HCT116 (cell line): Measurements from ENCODE around the gene TTC33. TPM values are rescaled to one million over a fixed set of nuclear protein-coding genes. Genes with fewer than 3 reads are reported as not detected.

Experiments
- ATAC-seq: fragments of 200-7000 bp; cut with Tn5 transposase; 2 replicates; pipeline ENCODE4 v1.9.1; 2020; ENCODE audit warnings: mild to moderate bottlenecking, moderate library complexity
- BruUV-seq: library from RNA; stranded (reverse); fragments of 400-500 nt; replicated peaks from 2 replicates; lab custom pipeline; 2021; lab: Mats Ljungman, UMichigan
- CTCF ChIA-PET: fragments of 300-600 bp; sonication (Branson Sonifier 250); formaldehyde crosslinking; loops from one replicate; lab custom pipeline; 2021; ENCODE audit warnings: antibody characterized with exemption; lab: Charles Lee
- POLR2A ChIA-PET: fragments of 300-600, 350-600 bp; sonication (Branson Sonifier 250); formaldehyde crosslinking; loops from one replicate; lab custom pipeline; 2021; ENCODE audit warnings: antibody characterized with exemption; lab: Charles Lee
- RAD21 ChIA-PET, 2 experiments: fragments of 300-600 bp; sonication (Branson Sonifier 250); formaldehyde crosslinking; loops; one replicate each; lab custom pipeline; 2023; ENCODE audit warnings: low total read pairs in 2 of 2; ENCODE audit not compliant: uncharacterized antibody in 2 of 2, unreplicated experiment in 2 of 2, low non-redundant PET in 1 of 2; lab: Charles Lee
- DNase-seq: peaks from one replicate; pipeline ENCODE4 v3.0.0-alpha.2; 2010; ENCODE audit warnings: low read depth, low spot score
- H2AFZ ChIP-seq: fragments of 200-600 bp; shearing (Covaris generic), sonication (generic); 2 replicates; pipeline ENCODE4 v1.6.1; 2017; ENCODE audit warnings: low read depth, mixed run types, mixed read lengths, antibody characterized with exemption, low read length; ENCODE audit not compliant: poor library complexity, severe bottlenecking
- H3K27ac ChIP-seq: 2 replicates; pipeline ENCODE4 v1.5.1; 2012; ENCODE audit warnings: low read depth, low read length
- H3K27me3 ChIP-seq: fragments of 200-600 bp; sonication (generic); 2 replicates; pipeline ENCODE4 v1.6.1; 2016; ENCODE audit warnings: mixed run types, low read length, mixed read lengths; ENCODE audit not compliant: insufficient read depth
- H3K36me3 ChIP-seq, 2 experiments: fragments of 200-500 bp in 1 of 2; fragments of 200-600 bp in 1 of 2; sonication (Bioruptor generic) in 1 of 2; sonication (generic) in 1 of 2; 2 replicates each; pipeline versions ENCODE4 v1.5.1 to v1.6.1; 2014 to 2016; ENCODE audit warnings: low read length in 2 of 2, inconsistent platforms in 1 of 2, mixed read lengths in 1 of 2, mixed run types in 1 of 2; ENCODE audit not compliant: insufficient read depth in 2 of 2, control insufficient read depth in 1 of 2
- H3K4me1 ChIP-seq, 2 experiments: fragments of 200-600 bp in 1 of 2; sonication (generic) in 1 of 2; 2 replicates each; pipeline versions ENCODE4 v1.5.1 to v1.6.1; 2012 to 2017; ENCODE audit warnings: low read length in 2 of 2, inconsistent platforms in 1 of 2, mild to moderate bottlenecking in 1 of 2, mixed read lengths in 1 of 2, mixed run types in 1 of 2, moderate library complexity in 1 of 2; ENCODE audit not compliant: insufficient read depth in 2 of 2, control insufficient read depth in 1 of 2
- H3K4me2 ChIP-seq: fragments of 200-600 bp; sonication (generic); 2 replicates; pipeline ENCODE4 v1.6.1; 2017; ENCODE audit warnings: mixed run types, low read length, mixed read lengths
- H3K4me3 ChIP-seq, 2 experiments: fragments of 200-600 bp in 1 of 2; sonication (generic) in 1 of 2; replicated peaks in 1 of 2; 2 replicates each; pipeline ENCODE4 v1.5.1; 2011 to 2016; ENCODE audit warnings: low read length in 2 of 2, control low read depth in 1 of 2, low read depth in 1 of 2, mild to moderate bottlenecking in 1 of 2, mixed read lengths in 1 of 2, mixed run types in 1 of 2
- H3K79me2 ChIP-seq: fragments of 200-600 bp; sonication (generic); 2 replicates; pipeline ENCODE4 v1.6.1; 2017; ENCODE audit warnings: mild to moderate bottlenecking, mixed run types, low read length, moderate library complexity, mixed read lengths; ENCODE audit not compliant: insufficient read depth
- H3K9ac ChIP-seq: fragments of 200-600 bp; sonication (generic); 2 replicates; pipeline ENCODE4 v1.6.1; 2016; ENCODE audit warnings: low read length, mixed read lengths
- H3K9me2 ChIP-seq: fragments of 200-600 bp; sonication (generic), shearing (Covaris generic); 2 replicates; pipeline ENCODE4 v1.6.1; 2017; ENCODE audit warnings: mixed run types, mild to moderate bottlenecking, moderate library complexity; ENCODE audit not compliant: insufficient read depth
- H3K9me3 ChIP-seq, 2 experiments: fragments of 200-500 bp in 1 of 2; fragments of 200-600 bp in 1 of 2; sonication (Bioruptor generic) in 1 of 2; sonication (generic) in 1 of 2; 2 replicates each; pipeline ENCODE4 v1.6.1; 2014 to 2017; ENCODE audit warnings: low read length in 2 of 2, mixed read lengths in 2 of 2, inconsistent platforms in 1 of 2, low read depth in 1 of 2, mild to moderate bottlenecking in 1 of 2, mixed run types in 1 of 2, moderate library complexity in 1 of 2; ENCODE audit not compliant: control insufficient read depth in 1 of 2, insufficient read depth in 1 of 2
- H4K20me1 ChIP-seq: fragments of 200-600 bp; sonication (generic), shearing (Covaris generic); 2 replicates; pipeline ENCODE4 v1.6.1; 2017; ENCODE audit warnings: mixed run types, mild to moderate bottlenecking, moderate library complexity; ENCODE audit not compliant: insufficient read depth
- ATF3 ChIP-seq: IDR thresholded peaks from 2 replicates; pipeline ENCODE4 v1.6.1; 2012
- CEBPB ChIP-seq: IDR thresholded peaks from 2 replicates; pipeline ENCODE4 v1.6.1; 2012; ENCODE audit warnings: low read depth
- CTCF ChIP-seq, 3 experiments: fragments of 200-600 bp in 1 of 3; sonication (generic) in 1 of 3; IDR thresholded peaks in 2 of 3; conservative IDR thresholded peaks in 1 of 3; 2 replicates each; pipeline ENCODE4 v1.5.1; 2012 to 2017; ENCODE audit warnings: low read depth in 2 of 3, low read length in 2 of 3, antibody characterized with exemption in 1 of 3, borderline replicate concordance in 1 of 3, control low read depth in 1 of 3, mild to moderate bottlenecking in 1 of 3, mixed read lengths in 1 of 3, mixed run types in 1 of 3, moderate library complexity in 1 of 3; ENCODE audit not compliant: insufficient read depth in 1 of 3
- EGR1 ChIP-seq: IDR thresholded peaks from 2 replicates; pipeline ENCODE4 v1.6.1; 2012; ENCODE audit warnings: low read depth
- EZH2 ChIP-seq: fragments of 200-600 bp; sonication (generic); IDR thresholded peaks from 2 replicates; pipeline ENCODE4 v1.6.1; 2017; ENCODE audit warnings: antibody characterized with exemption, mixed run types
- EZH2phosphoT487 ChIP-seq: fragments of 200-600 bp; IDR thresholded peaks from 2 replicates; pipeline ENCODE4 v1.6.1; 2018; ENCODE audit warnings: antibody characterized with exemption, borderline replicate concordance
- FOSL1 ChIP-seq: IDR thresholded peaks from 2 replicates; pipeline ENCODE4 v1.6.1; 2012; ENCODE audit warnings: low read depth
- JUND ChIP-seq: IDR thresholded peaks from 2 replicates; pipeline ENCODE4 v1.6.1; 2012
- MAX ChIP-seq: IDR thresholded peaks from 2 replicates; pipeline ENCODE4 v1.6.1; 2012
- POLR2AphosphoS5 ChIP-seq: IDR thresholded peaks from 2 replicates; pipeline ENCODE4 v1.6.1; 2011; ENCODE audit warnings: mild to moderate bottlenecking, low read depth, low read length, moderate library complexity
- SIN3A ChIP-seq: IDR thresholded peaks from 2 replicates; pipeline ENCODE4 v1.6.1; 2012; ENCODE audit warnings: low read depth
- SRF ChIP-seq: IDR thresholded peaks from 2 replicates; pipeline ENCODE4 v1.6.1; 2012; ENCODE audit warnings: low read depth
- ZFX ChIP-seq: fragments of 450-650 bp; IDR thresholded peaks from 2 replicates; pipeline ENCODE4 v1.6.1; 2017
- ZNF274 ChIP-seq: fragments of 200-500 bp; sonication (Bioruptor generic); IDR thresholded peaks from 2 replicates; pipeline ENCODE4 v1.6.1; 2014; ENCODE audit warnings: mild to moderate bottlenecking, low read depth, low read length, inconsistent platforms
- intact Hi-C: fragments of 100-400 bp; cut with micrococcal nuclease; formaldehyde crosslinking; loops from 2 replicates; pipeline ENCODE4 v1.10.0; 2022
- total RNA-seq: library from RNA; stranded (reverse); gene quantifications from one replicate; pipeline ENCODE4 v1.2.1, GENCODE V29; 2021; ENCODE audit not compliant: unreplicated experiment

TTC33 gene
- total RNA-seq, 1 experiment from 2014 or later, result 14.5 TPM

- TF ChIP-seq ZNF274 (no peak), SRF (no peak), EZH2 (no peak), ATF3 (no peak), JUND (no peak), MAX (no peak), ZFX (no peak), EZH2phosphoT487 (no peak), FOSL1 (no peak), EGR1 (no peak), SIN3A (no peak), CTCF (IDR thresholded peaks at IDR 0.05 in 2 of 3, conservative IDR thresholded peaks at IDR 0.05 in 1 of 3; ENCODE audit: borderline replicate concordance in 1 of 3, insufficient read depth in 1 of 3, low read depth in 2 of 3, low read length in 2 of 3) (no peak), POLR2AphosphoS5 (no peak), CEBPB (no peak)
- H3K27ac ChIP-seq, result no peak overlapping the region
- ATAC-seq, result no peak
- no peaks in the 10 kb centered on the region for H3K79me2 ChIP-seq
- H2AFZ ChIP-seq, result no peak overlapping the region
- no peaks in the 10 kb centered on the region for H3K4me1 ChIP-seq
- intact Hi-C loops, result no loop called here
- no peaks in the 10 kb centered on the region for H3K9me2 ChIP-seq
- no peaks in the 10 kb centered on the region for H4K20me1 ChIP-seq
- CTCF ChIA-PET, result no interaction called here
- RAD21 ChIA-PET, result no interaction called here
- no peaks in the 10 kb centered on the region for H3K27me3 ChIP-seq
- no peak overlapping the region for H3K4me3 ChIP-seq
- POLR2A ChIA-PET, result no interaction called here
- DNase-seq, result no peak
- no peaks in the 10 kb centered on the region for H3K36me3 ChIP-seq
- no TSS peak for BruUV-seq
- H3K9ac ChIP-seq, result no peak overlapping the region
- no peaks in the 10 kb centered on the region for H3K9me3 ChIP-seq
- H3K4me2 ChIP-seq, result no peak overlapping the region
These were observed 264.1 kb downstream of the TTC33 start for GRCh38 chr5:40491644-40492043.
